HG02759 (cell line): ENCODE measurements around the gene CYP4B1.
"Not testable (repeated sequence)": the region's sequence is repeated elsewhere in the genome, so short reads cannot be mapped to it uniquely, and the experiment has no call there.

Experiments
- ATAC-seq: cut with Tn5 transposase; IDR thresholded peaks from one replicate; pipeline ENCODE4 v1.9.1; 2021; ENCODE audit warnings: mild to moderate bottlenecking, moderate library complexity; ENCODE audit not compliant: unreplicated experiment

Gene CYP4B1

DNA sequence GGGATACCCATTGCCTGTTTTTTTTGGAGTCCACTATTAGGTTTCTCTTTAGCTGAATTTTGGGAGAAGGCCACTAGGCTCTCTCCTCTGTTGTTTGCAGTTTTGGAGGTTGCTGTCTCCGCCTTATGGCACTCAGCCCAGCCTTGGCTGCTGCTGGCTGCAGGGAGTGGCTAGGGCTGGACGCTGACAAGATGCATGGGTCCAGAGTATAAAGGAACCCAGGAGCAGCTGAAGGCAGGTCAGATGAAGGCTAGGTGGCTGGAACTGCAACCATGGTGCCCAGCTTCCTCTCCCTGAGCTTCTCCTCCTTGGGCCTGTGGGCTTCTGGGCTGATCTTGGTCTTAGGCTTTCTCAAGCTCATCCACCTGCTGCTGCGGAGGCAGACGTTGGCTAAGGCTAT lies at the start of gene CYP4B1:
Gene CYP4B1 (plus strand): TSS at position 237 of the 400 bp plus-strand sequence. CDS start 36 bp downstream, at position 273.
- no peak for ATAC-seq

DNA sequence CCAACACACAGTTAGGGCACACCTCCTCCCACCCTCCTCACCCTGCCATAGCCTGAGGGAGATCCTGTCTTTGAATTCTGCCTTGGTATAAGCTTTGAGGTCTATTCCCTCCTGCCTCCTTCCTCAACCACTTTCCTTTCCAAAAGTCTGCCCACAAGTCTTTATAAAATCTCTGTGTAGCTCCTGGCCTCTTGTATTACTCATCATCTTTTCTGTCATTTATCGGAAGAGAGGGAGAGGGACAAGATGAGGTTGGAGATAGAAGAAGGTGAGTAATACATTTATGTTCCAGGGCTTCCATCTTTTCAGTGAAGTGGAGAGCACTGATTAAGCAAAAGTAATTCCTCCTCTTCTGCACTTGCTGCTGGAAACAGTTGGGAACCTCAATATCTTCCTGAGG lies 49.4 kb upstream of the CYP4B1 start:
- no peak for ATAC-seq

- no peak for ATAC-seq
Observed at GRCh38 chr1:46749921-46750404, 48.9 kb upstream of the CYP4B1 start.

DNA sequence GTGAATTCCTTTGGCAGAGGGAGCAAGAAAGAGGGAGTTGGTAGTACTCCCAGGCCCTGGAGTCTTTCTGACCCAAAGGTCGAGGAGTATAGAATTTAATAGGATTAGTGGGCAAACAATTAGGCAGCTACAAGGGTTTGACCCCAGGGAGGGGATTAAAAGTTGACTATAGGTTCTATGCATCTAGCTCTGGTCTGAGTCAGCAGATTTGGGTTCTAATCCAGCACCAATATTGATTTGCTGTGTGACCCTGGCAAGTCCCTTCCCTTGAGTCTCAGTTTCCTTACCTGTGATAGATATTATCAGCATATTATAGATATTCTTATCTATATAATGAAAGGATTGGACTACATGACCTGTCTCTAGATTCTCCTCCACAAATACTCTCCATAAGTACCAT lies 44.9 kb upstream of the CYP4B1 start:
- ATAC-seq = no peak

- not testable (repeated sequence) for ATAC-seq
Observed at GRCh38 chr1:46754707-46755106, 44.1 kb upstream of the CYP4B1 start.

GRCh38 chr1:46755121-46755520 lies 43.7 kb upstream of the CYP4B1 start:
- ATAC-seq = no peak

GRCh38 chr1:46757247-46757955 lies 41.4 kb upstream of the CYP4B1 start:
- ATAC-seq = no peak

GRCh38 chr1:46757956-46758528 lies 40.8 kb upstream of the CYP4B1 start:
- ATAC-seq = no peak

DNA sequence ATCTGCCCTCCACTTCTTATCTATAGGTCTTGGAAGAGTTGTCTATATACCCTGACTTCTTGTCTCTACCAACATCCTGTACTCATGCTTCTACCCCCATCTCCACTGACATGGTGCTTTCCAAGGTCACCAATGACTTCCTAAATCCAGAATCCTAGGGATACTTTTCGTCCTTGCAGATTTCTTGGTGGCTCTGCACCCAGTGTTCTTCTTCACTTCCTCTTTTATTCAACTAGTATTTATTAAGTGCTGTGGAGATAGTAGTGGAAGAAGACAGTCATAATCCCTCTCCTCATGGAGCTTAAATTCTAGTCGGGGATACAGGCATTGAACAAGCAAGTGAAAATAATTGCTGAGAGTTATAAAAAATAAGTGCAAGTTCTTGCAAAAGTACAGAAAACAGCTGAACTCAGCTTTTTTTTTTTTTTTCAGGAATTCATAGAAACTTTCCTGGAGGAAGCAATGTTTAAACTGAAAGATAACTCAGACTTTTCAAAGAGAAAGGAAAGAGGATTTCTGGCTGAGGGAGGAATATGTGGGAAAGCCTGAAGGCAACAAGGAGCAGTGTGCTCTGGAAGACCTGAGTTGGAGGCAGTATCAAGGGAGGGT lies 38.2 kb upstream of the CYP4B1 start:
- ATAC-seq = no peak

DNA sequence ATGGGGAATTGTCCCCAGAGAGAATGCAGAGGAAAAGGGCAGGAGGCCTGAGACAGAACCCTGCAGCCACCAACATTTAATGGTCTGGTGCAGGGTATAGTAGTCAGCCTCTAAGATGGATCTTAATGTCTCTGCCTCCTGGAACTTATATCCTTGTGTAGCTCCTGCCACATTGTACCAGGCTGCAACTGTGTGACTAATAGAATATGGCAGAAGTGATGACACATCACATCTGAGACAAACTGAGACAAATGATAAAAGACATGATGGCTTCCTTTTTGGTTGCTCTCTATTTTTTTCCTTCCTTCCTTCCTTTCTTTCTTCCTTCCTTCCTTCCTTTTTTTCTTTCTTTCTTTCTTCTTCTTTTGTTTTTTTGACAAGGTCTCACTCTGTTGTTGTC lies 37.1 kb upstream of the CYP4B1 start:
- no peak for ATAC-seq

DNA sequence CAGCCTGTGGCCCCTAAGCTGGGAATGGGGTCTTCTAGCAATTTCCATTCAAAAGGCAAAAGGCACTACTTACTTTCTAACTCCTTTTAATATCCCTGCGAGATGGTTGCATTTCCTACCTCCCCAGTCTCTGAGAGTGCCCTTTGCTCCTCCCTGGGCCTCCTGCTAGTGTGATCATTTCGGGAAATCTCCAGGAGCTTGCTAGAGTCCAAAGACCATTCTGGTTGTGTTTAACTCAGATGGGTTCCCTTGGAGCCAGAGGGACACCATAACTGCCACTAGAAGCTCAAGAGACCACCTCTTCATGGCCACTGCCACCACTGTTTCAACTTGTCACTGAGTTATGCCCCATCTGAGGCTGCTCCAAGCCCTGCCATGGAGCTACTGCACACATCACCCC lies 34.4 kb upstream of the CYP4B1 start:
- ATAC-seq = no peak

DNA sequence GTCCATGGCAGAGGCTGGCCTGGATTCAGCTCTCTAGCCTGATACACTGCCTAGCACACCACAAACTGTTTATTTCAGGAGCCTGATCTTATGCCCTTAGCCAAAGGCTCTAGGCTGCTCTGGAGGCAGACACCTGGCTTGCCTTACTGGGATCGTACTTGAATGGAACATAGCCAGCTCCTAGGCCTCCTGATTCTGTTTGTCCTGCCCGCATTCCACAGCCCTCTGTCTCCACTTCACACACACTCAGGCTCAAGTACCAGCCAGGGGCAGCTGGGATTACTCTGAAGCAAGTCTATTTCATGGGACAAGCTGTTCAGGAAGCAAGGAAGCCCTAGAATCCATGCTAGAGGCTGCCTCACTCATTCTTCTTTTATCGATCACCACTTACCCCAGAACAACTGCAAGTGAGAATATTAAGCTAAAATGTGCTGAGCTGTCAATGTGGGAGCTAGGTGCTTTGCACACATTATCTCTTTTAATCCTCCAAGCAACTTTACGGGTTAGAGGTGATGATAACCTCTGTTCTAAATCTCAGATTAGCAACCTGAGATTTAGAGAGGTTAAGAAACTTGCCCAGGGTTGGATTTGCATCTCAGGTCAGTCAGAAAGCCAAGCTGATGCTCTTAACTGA lies 31.1 kb upstream of the CYP4B1 start:
- ATAC-seq = no peak

- ATAC-seq = no peak
Observed at GRCh38 chr1:46768445-46768844, 30.4 kb upstream of the CYP4B1 start.

- ATAC-seq = no peak
Observed at GRCh38 chr1:46769028-46769740, 29.7 kb upstream of the CYP4B1 start.

DNA sequence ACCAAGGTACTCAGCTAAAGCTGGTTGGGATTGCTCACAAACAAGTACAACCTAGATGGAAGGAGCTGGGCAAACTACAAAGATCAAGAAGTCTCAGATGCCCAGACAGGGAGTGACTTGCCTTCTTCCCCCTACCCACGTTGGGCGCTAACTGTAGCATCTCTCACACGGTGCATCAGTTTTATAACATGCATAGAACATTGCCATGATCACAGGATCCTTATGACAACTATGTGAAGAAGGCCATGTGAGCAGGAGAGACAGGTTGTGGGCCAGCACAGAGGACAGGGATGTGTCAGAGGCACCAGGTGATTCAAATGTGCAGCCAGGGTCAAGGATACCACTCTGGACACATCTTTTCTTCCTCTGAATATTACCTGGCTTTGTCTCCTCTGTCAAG lies 28.3 kb upstream of the CYP4B1 start:
- no peak for ATAC-seq

DNA sequence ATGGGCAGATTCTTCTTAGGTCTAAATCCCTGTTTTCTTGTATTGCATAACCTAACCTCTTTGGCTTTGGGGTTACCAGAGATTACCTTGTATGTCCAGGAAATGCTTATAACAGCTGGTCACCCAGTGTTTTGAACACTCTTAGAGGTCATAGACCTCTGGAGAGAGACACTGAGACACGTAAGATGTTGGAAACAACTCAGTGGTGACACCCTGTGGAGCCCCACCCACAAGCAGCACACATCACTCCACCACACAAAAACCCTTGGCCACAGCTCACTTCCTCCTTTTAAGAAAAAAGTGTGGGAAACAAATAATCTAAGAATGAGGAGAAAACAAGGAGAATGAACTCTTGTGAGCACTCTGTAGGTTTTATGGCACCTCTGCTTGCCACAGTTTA lies 26.3 kb upstream of the CYP4B1 start:
- no peak for ATAC-seq

GRCh38 chr1:46774297-46774696 lies 24.5 kb upstream of the CYP4B1 start:
- ATAC-seq = no peak

- ATAC-seq = not testable (repeated sequence)
Observed at GRCh38 chr1:46778456-46778855, 20.4 kb upstream of the CYP4B1 start.

DNA sequence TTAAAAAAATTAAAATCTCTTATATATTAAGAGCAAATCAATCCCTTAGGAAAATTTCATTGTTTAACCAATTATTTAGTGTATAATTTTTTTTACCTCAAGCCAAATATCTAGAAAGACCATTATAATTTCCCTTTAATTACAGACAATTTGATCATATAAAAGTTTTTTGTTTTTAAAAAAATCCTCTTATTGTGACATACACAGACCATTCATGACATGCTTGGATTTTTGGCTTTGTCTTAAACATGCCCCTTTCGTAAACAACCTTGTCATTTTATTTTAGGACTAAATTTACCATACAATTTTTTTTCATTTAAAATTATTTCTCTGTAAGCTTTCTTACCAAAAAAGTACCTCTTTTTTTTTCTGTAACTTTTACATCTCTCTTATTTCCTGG lies 14.2 kb upstream of the CYP4B1 start:
- no peak for ATAC-seq

DNA sequence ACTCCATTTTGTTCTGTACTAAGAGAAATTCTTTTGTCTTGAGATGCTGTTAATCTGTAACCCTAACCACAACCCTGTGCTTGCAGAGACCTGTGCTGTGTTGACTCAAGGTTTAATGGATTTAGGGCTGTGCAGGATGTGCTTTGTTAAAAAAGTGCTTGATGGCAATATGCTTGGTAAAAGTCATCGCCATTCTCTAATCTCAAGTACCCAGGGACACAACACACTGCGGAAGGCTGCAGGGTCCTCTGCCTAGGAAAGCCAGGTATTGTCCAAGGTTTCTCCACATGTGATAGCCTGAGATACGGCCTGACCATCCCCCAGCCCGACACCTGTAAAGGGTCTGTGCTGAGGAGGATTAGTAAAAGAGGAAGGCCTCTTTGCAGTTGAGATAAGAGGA lies 10.2 kb upstream of the CYP4B1 start:
- ATAC-seq = not testable (repeated sequence)

GRCh38 chr1:46790446-46791101 lies 8.3 kb upstream of the CYP4B1 start:
- ATAC-seq = no peak
